DND-41 (cell line): ENCODE data around the gene CCDC137.

Source experiments
- ATAC-seq: fragments of 200-7000 bp; cut with Tn5 transposase; 3 replicates; pipeline ENCODE4 v1.9.1; 2021; ENCODE audit warnings: low read depth; ENCODE audit not compliant: insufficient read depth
- DNase-seq: peaks from one replicate; pipeline ENCODE4 v3.0.0-alpha.2; 2020
- H2AFZ ChIP-seq: 2 replicates; pipeline ENCODE4 v1.6.0; 2012; ENCODE audit warnings: low read depth, low read length
- H3K27ac ChIP-seq: 2 replicates; pipeline ENCODE4 v1.5.1; 2012; ENCODE audit warnings: low read length, inconsistent platforms
- H3K27me3 ChIP-seq: fragments of 200-600 bp; sonication (generic); 2 replicates; pipeline ENCODE4 v1.6.0; 2012; ENCODE audit warnings: low read length, mild to moderate bottlenecking, inconsistent platforms; ENCODE audit not compliant: insufficient read depth, poor library complexity
- H3K36me3 ChIP-seq: 2 replicates; pipeline ENCODE4 v1.5.1; 2012; ENCODE audit warnings: low read length, inconsistent platforms; ENCODE audit not compliant: insufficient read depth
- H3K4me1 ChIP-seq: 2 replicates; pipeline ENCODE4 v1.5.1; 2012; ENCODE audit warnings: mild to moderate bottlenecking, low read length; ENCODE audit not compliant: insufficient read depth
- H3K4me2 ChIP-seq: 2 replicates; pipeline ENCODE4 v1.6.0; 2012; ENCODE audit warnings: mild to moderate bottlenecking, moderate library complexity, low read length, inconsistent platforms; ENCODE audit not compliant: insufficient read depth
- H3K4me3 ChIP-seq, 2 experiments: fragments of 200-600 bp in 1 of 2; shearing (Covaris generic) in 1 of 2; 2 replicates each; pipeline ENCODE4 v1.5.1; 2012 to 2016; ENCODE audit warnings: inconsistent platforms in 2 of 2, low read length in 2 of 2, mild to moderate bottlenecking in 2 of 2, low read depth in 1 of 2, moderate library complexity in 1 of 2
- H3K79me2 ChIP-seq: 2 replicates; pipeline ENCODE4 v1.6.0; 2012; ENCODE audit warnings: low read length, inconsistent platforms; ENCODE audit not compliant: insufficient read depth
- H3K9ac ChIP-seq: 2 replicates; pipeline ENCODE4 v1.6.0; 2012; ENCODE audit warnings: low read depth, mild to moderate bottlenecking, inconsistent platforms, low read length, moderate library complexity
- H3K9me3 ChIP-seq: 2 replicates; pipeline ENCODE4 v1.5.1; 2012; ENCODE audit warnings: low read length, moderate library complexity, mild to moderate bottlenecking, inconsistent platforms; ENCODE audit not compliant: insufficient read depth, severe bottlenecking
- H4K20me1 ChIP-seq: 2 replicates; pipeline ENCODE4 v1.6.0; 2012; ENCODE audit warnings: low read length; ENCODE audit not compliant: insufficient read depth
- EZH2 ChIP-seq: IDR thresholded peaks from 3 replicates; pipeline ENCODE4 v1.6.1; 2012; ENCODE audit warnings: borderline replicate concordance, low read depth, mild to moderate bottlenecking, moderate library complexity, low read length, inconsistent platforms; ENCODE audit not compliant: severe bottlenecking
- TF ChIP-seq, protein P1 (sequence below): IDR thresholded peaks from 2 replicates; pipeline ENCODE4 v1.5.1; 2012; ENCODE audit warnings: borderline replicate concordance, low read length, moderate library complexity, mild to moderate bottlenecking; ENCODE audit not compliant: poor library complexity, severe bottlenecking; ENCODE audit errors: extremely low read depth

The CCDC137 gene

GRCh38 chr17:81630274-81630673 is 36.3 kb upstream of the CCDC137 start:
- no peaks in the 10 kb centered on the region for H3K9me3 ChIP-seq
- no peak overlapping the region for H3K4me2 ChIP-seq
- H3K4me3 ChIP-seq, result no peak overlapping the region
- no peak overlapping the region for H2AFZ ChIP-seq
- ATAC-seq (no peak), DNase-seq (no peak)
- H3K9ac ChIP-seq, result no peak overlapping the region
- peaks cover 23% of the 10 kb centered on the region; the same call in 1 of the 2 replicates for H4K20me1 ChIP-seq
- H3K79me2 ChIP-seq, result peaks cover 72% of the 10 kb centered on the region
- peaks cover 14% of the 10 kb centered on the region for H3K4me1 ChIP-seq
- peaks cover 60% of the 10 kb centered on the region for H3K36me3 ChIP-seq
- no peak overlapping the region for H3K27ac ChIP-seq
- no peak for TF ChIP-seq EZH2
- TF ChIP-seq, protein P1, sequence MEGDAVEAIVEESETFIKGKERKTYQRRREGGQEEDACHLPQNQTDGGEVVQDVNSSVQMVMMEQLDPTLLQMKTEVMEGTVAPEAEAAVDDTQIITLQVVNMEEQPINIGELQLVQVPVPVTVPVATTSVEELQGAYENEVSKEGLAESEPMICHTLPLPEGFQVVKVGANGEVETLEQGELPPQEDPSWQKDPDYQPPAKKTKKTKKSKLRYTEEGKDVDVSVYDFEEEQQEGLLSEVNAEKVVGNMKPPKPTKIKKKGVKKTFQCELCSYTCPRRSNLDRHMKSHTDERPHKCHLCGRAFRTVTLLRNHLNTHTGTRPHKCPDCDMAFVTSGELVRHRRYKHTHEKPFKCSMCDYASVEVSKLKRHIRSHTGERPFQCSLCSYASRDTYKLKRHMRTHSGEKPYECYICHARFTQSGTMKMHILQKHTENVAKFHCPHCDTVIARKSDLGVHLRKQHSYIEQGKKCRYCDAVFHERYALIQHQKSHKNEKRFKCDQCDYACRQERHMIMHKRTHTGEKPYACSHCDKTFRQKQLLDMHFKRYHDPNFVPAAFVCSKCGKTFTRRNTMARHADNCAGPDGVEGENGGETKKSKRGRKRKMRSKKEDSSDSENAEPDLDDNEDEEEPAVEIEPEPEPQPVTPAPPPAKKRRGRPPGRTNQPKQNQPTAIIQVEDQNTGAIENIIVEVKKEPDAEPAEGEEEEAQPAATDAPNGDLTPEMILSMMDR, result no peak
- no peaks in the 10 kb centered on the region for H3K27me3 ChIP-seq

- Histone ChIP-seq H2AFZ (no peak overlapping the region), H3K4me1 (peaks cover 22% of the 10 kb centered on the region), H3K79me2 (peaks cover 78% of the 10 kb centered on the region), H3K4me2 (no peak overlapping the region), H3K9me3 (no peaks in the 10 kb centered on the region), H3K9ac (no peak overlapping the region), H3K27me3 (no peaks in the 10 kb centered on the region), H3K4me3 (no peak overlapping the region), H4K20me1 (peaks cover 35% of the 10 kb centered on the region; the same call in 1 of the 2 replicates), H3K27ac (no peak overlapping the region), H3K36me3 (peaks cover 58% of the 10 kb centered on the region)
- DNase-seq (no peak), ATAC-seq (no peak)
- no peak for TF ChIP-seq EZH2
- TF ChIP-seq, protein P1, result no peak
Measured at GRCh38 chr17:81631482-81631881, 35.1 kb upstream of the CCDC137 start.

DNA sequence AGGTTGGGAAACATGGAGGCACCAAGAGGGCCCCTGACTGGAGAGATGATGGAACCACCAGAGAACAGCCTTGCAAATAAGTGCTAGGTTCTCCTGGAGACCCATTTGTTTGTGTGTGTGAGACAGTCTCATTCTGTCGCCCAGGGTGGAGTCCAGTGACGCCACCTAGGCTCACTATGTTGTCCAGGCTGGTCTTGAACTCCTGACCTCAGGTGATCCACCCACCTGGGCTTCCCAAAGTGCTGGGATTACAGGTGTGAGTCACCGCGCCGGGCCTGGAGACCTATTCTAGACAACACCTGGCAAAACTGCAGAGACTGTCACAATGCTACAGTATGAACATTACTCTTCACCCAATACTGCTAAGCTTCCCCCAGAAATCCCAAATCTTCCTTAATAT is 31.1 kb upstream of the CCDC137 start:
- peak overlapping the region; percentile 74 to 88; a peak in 3 of 4 replicates for H3K4me3 ChIP-seq
- H2AFZ ChIP-seq, result no peak overlapping the region
- ATAC-seq (no peak), DNase-seq (no peak)
- H4K20me1 ChIP-seq, result peaks cover 34% of the 10 kb centered on the region; the same call in 1 of the 2 replicates
- H3K9me3 ChIP-seq, result no peaks in the 10 kb centered on the region
- no peak overlapping the region for H3K27ac ChIP-seq
- H3K36me3 ChIP-seq, result peaks cover 21% of the 10 kb centered on the region
- no peaks in the 10 kb centered on the region for H3K27me3 ChIP-seq
- peaks cover 33% of the 10 kb centered on the region for H3K4me1 ChIP-seq
- peaks cover 62% of the 10 kb centered on the region for H3K79me2 ChIP-seq
- H3K4me2 ChIP-seq, result peak overlapping the region; percentile 94
- peak overlapping the region; percentile 97 for H3K9ac ChIP-seq
- TF ChIP-seq, protein P1, result no peak
- TF ChIP-seq EZH2, result no peak
